ENCODE measurements around the gene SESN1.

- TF ChIP-seq CTCF (IDR thresholded peaks at IDR 0.05) (no peak), POLR2A (IDR thresholded peaks at IDR 0.05) (no peak)
Measured at GRCh38 chr6:109019911-109020310, 74.7 kb downstream of the SESN1 start.
